Activated CD4-positive, alpha-beta T cell treated with anti-CD3 and anti-CD28 coated beads, Interleukin-2, amount 50 U/mL, for 4 hours (primary cell): ENCODE measurements around the gene CPA1.

Experiments used
- DNase-seq, 2 experiments: peaks; one replicate each; pipeline ENCODE4 v3.0.0-alpha.2; 2020

Gene CPA1

DNA sequence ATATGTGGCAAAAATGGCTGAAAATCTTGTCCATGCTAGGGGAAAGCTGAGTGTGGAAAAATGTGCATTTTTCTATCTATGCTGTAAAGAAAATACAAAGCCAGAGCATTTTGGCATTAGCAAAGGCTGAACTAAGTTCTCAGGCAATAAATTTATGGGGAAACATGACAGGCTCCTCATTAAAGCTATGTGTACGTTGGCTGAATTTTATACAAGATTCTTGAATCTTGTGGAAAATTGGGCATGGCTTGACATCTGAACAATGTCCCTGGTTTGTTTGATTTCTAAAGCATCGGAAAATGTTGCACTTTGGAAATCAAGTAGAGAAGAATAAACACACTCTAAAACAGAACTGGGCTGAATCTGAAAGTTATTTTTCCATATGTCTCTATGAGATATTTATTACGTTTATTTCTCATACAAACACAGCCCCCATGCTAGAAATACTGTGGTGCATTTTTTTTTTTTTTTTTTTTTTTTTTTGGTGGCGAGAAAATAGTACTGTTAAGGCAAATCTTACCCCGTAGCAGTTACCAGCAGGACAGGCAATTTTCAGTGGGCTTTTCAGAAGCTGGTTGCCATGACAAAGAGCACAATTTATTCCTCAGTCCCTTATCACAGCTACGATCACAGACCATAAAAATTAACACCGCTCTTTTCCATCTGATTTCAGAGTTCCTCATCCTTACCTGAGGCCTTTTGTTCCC, 16.9 kb downstream of the CPA1 start:
- DNase-seq = no peak

GRCh38 chr7:130397758-130398073, 17.4 kb downstream of the CPA1 start:
- DNase-seq = no peak

GRCh38 chr7:130398526-130399090, 18.3 kb downstream of the CPA1 start:
- DNase-seq = no peak

DNA sequence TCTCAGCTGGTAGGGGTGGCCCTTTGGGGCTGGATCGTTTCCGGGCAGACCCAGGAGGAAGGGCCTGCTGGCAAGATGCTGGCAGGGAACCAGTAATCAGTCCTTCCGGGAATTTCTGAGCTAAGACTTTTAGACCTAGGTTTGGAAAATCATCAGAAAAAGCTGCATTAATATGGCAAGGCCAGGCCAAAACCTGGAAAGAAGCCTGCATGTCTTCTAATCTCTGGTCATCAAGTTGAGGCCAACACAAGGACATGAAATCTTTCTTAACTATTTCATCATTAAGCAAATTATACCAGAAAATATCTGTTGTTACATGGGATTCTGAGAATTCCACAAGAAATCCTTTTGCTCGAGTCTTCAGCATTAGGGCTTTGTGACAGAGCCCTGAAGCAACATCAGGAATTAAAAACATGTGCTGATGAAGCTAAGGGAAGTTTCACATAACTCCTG, 19.9 kb downstream of the CPA1 start:
- DNase-seq = no peak

DNA sequence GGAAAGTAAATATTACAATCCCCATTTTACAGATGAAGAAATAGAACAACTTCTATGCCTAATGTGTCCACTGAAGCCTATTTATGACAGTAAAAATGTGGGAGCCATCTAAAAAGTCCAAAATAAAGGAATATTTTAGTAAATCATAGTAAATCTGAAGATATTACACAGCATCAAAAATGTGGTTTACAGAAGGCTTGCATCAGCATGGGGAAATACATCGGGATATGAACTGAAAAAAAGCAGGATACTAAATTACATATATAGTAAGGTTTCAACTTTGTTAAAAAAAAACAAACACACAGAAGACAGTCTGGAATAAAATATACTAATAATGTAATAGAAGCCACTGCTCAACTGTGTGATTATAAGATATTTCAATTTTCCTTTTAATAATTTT, 20.8 kb downstream of the CPA1 start:
- no peak for DNase-seq

- no peak for DNase-seq
Measured at GRCh38 chr7:130401578-130401977, 21.3 kb downstream of the CPA1 start.

- no peak for DNase-seq
Measured at GRCh38 chr7:130405003-130405402, 24.7 kb downstream of the CPA1 start.

DNA sequence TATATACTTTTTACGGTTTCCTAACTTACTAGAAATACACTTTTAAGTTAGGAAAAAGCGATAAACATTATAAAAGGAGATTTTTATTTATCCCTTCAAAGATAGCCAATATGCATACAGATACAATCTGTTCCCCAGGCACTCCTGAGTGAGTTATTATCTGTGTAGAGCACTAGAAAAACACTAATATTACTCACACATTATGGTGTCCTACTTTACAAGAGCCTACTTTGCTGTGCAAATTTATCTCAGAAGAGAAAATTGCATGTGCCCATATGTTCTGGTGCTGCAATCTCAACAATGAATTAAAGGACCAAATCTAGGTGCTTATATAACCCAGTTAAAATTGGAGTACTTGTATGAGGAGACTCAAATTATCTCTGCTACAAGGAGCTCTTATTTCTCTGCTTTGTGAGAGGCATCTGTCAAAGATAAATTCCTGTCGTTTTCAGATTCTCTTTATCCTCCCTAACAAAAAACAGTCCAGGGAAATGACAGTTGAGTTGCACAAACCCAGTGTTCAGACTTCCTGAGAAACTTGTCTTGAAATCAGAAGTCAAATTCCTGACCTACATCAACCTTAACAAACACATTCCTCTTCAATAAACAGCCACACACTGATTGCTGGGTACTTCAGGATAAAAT, 28.9 kb downstream of the CPA1 start:
- no peak for DNase-seq

DNA sequence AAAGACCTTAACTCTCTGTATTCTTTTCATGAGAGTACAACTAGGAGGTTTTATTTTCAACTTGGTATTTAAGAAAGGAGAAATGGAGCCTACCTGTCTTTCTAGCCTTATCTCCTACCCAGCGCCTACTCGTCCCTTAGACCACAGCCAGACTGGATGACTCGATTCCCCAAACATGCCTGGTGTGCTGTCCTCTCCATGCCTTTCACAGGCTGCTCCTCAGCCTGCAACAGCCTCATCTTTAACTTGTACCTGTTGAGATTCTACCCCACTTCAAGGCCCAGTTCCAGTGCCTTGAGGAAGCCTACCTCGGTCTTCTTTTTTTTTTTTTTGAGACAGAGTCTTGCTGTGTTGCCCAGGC, 29.4 kb downstream of the CPA1 start:
- DNase-seq = no peak

DNA sequence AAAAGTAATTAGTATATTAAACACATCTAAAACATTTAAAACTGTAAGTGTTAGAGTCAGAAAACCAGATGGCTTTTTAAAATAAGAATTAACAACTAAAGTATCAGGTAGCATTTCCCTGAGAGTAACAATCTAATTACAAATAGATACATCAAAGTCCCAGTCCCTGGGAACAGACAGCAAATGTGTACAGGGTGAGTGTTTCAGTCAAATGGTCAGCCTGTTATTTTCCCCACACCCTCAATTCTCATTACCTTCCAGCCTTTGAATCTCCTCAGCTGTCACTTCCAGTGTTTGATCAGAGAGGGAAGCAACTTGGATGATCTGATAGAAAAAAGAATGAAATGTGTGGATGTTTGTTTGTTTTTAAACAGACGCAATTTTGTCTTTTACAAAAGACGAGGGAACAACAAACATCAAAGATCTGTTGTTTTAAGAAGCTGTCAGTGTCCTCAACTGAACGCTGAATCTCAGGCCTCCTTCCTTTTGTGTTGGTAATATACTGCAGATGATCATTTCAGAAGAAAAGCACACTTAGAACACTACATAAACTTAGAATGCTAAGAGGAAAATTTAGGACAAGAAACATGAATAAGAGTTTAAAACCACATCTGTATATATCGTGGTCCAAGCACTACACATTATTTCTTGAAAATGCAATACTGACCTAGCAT, 30.7 kb downstream of the CPA1 start:
- DNase-seq = no peak

DNA sequence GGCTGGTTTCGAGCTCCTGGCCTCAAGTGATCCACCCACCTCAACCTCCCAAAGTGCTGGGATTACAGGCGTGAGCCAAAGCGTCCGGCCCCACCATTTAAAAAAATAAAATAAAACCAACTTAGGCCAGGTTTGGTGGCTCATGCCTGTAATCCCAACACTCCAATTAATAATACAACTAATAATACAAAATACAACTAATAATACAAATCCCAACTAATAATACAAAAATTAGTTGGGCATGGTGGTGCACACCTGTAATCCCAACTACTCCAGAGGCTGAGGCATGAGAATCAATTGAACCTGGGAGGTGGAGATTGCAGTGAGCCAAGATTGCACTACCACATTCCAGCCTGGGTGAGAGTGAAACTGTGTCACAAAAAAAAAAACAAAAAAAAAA, 32.9 kb downstream of the CPA1 start:
- no peak for DNase-seq

DNA sequence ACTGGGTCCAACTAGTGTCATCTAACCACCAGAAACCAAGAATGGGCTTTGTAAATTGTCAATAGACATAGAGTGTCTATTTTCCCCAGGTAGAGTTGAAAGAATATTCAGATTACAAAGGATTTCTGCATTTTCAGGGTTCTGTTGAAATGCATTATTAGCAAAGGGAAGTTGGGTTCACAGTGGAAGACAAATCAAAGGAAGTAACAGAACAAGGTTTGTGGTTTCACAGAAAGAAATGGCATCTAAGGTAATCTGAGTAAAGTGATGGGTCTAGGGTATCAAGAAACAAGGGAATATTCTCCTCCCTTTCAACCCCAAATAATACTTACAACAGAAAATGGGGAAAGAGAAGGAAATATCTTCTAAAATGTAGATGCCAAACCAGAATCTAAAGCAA, 34.7 kb downstream of the CPA1 start:
- no peak for DNase-seq

DNA sequence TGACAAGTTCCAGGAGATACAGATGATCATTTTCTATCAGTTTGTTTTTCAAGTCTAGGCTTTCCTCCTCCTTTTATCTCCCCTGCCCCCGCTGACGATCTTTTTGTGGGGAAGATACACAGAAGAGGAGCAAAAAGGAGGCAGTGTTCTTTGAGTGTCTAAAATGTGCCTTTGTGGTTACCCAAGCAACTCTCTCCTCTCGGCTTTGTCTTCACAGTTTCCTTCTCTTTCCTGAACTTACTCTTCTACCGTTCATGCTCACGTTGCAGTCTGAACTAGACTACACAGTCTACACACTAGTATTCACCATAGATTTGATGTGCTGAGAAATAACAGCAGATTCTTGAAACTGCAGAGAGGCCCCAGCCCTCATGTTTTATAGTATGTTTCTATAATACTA, 36.9 kb downstream of the CPA1 start:
- DNase-seq = no peak

GRCh38 chr7:130418306-130418705, 38.0 kb downstream of the CPA1 start:
- DNase-seq = no peak

- DNase-seq = no peak
Measured at GRCh38 chr7:130419658-130420057, 39.4 kb downstream of the CPA1 start.

DNA sequence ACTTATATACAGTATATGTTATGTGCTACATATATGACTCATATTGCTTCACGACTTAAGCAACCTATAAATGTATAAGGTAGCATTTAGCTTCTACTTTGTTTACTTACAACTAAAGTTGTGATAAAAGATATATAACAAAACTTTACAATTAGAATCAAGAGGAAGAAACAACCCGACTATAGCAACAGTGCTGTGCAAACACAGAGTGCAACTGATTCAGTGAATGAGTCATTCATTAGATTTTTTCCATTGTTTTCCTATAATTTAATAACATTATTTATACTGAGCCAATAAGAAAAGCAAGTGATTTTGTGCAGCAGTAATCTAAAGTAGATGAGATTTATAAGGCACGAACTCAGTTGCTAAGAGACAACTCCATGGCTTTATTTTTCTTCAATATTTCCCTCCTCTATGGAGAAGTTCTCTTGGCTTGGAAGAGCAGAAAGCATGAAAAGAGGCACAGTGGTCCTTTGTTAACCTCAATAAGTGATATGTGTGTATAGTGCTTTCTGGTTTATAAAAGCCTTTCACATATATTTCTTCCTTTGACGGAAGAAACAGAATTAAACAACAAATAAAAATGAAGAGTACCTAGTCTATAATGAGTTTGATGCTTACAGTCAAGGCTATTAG, 40.8 kb downstream of the CPA1 start:
- no peak for DNase-seq

GRCh38 chr7:130421684-130422083, 41.4 kb downstream of the CPA1 start:
- DNase-seq = no peak

GRCh38 chr7:130423501-130424037, 43.3 kb downstream of the CPA1 start:
- no peak for DNase-seq

- no peak for DNase-seq
Measured at GRCh38 chr7:130425796-130426195, 45.5 kb downstream of the CPA1 start.

GRCh38 chr7:130426564-130426963, 46.3 kb downstream of the CPA1 start:
- no peak for DNase-seq

GRCh38 chr7:130429019-130429418, 48.7 kb downstream of the CPA1 start:
- no peak for DNase-seq

GRCh38 chr7:130430115-130430514, 49.8 kb downstream of the CPA1 start:
- DNase-seq = no peak
